Gastrocnemius medialis (tissue), 4 donors: ENCODE results near the gene USB1.

Experiments
- CTCF ChIP-seq, 5 experiments: fragments of 450-650 bp in 3 of 5; fragments of 200-600 bp in 2 of 5; sonication (generic) in 2 of 5; IDR thresholded peaks in 4 of 5; conservative IDR thresholded peaks in 1 of 5; 1 replicate in 4 of 5; 2 replicates in 1 of 5; pipeline ENCODE4 v1.5.1; 2016 to 2019; ENCODE audit warnings: antibody characterized with exemption in 5 of 5, mild to moderate bottlenecking in 3 of 5, moderate library complexity in 3 of 5
- POLR2A ChIP-seq, 2 donors: fragments of 450-650 bp; IDR thresholded peaks; one replicate each; pipeline ENCODE4 v1.6.1; 2017; ENCODE audit warnings: antibody characterized with exemption in 2 of 2, mild to moderate bottlenecking in 2 of 2, moderate library complexity in 2 of 2

GRCh38 chr16:58002936-58003335, 1.7 kb downstream of the USB1 start:
- TF ChIP-seq CTCF (IDR thresholded peaks at IDR 0.05 in 4 of 5, conservative IDR thresholded peaks at IDR 0.05 in 1 of 5) (no peak), POLR2A (IDR thresholded peaks at IDR 0.05) (no peak)
